GM18861 (cell line): ENCODE results near the gene MAP3K14.
A peak's percentile ranks its signal among the peaks of the same experiment; 100 is the strongest.
"Not testable (repeated sequence)": the region's sequence is repeated elsewhere in the genome, so short reads cannot be mapped to it uniquely, and the experiment has no call there.

ENCODE experiments used
- ATAC-seq: cut with Tn5 transposase; IDR thresholded peaks from one replicate; pipeline ENCODE4 v1.9.1; 2021; ENCODE audit not compliant: unreplicated experiment

MAP3K14 gene

DNA sequence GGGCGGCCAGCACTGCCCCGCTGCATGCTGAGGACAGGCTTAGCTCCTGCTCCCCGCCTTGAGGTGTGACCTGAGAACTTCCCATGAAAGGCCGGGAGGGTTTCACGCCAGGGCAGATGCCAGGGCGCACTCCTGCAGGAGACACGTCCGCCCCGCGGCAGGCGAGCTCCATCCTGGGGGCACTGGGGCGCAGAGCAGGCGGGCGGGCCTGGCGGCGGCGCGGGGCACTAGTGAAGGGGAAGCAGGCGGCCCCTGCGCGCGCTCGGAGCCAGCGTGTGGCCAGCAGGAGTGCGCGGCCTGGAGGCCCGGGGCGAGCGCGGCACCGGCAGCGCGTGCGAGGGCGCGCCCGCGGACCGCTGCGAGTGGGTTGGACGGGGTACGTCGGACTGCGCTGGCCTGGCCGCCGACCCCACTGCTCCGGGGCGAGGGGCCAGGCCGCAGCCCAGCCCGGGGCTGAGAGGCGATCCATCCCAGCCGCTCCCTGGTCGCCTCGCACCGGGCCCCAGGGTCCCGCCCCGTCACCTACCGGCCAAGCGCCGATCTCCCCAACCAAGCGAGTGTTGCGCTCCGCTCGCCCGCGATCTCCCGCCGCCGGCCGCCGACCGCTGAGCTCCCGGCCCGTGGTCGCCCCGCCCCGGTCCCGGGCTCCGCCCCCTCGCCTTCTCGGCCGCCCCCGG, at the start of gene MAP3K14:
MAP3K14 (minus strand) TSS at position 587 of the 677 bp plus-strand sequence. CDS start 26,275 bp downstream, outside the sequence.
- ATAC-seq: peak; percentile 18

- ATAC-seq: no peak
Measured at GRCh38 chr17:45366049-45366448, 49.2 kb upstream of the MAP3K14 start.

GRCh38 chr17:45364531-45365390, 47.9 kb upstream of the MAP3K14 start:
- ATAC-seq: no peak

DNA sequence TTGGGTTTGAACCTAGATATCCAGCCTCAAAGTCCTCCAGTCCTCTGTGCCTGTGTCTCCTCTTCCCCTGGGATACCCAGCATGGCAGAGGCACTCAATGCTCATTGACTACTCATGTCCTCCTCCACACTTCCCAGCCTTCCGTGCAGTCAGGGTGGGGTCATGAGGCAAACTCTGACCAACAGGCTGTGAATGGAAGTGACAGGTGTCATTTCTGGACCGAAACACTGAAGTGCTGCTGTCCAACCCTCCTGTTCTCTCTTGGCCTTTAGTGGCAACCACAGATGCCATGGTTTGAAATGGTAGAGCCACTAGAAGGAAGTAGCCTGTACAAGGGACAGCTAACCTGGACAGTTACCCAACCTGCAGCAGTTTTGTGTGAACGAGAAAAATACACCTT, 46.7 kb upstream of the MAP3K14 start:
- ATAC-seq: no peak

GRCh38 chr17:45361976-45362375, 45.2 kb upstream of the MAP3K14 start:
- no peak for ATAC-seq

DNA sequence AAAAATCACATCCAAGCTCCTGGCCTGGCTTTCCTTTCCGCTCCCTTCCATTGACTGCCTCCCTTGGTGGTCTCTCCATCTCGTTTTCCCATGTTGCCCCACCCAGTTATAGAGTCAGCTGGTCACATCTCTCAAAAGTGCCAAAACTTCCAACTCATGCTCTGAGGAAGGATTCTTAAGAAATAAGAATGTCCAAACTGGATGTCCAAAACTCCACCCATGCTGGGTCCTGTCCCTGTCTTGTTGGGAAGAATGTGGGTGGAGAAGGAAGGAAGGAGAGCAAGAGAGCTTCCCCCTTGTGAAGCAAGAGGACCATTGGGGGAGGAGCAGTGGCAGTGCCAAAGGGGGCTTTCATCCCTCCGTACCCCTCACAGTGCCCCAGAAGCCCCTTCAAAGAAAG, 44.6 kb upstream of the MAP3K14 start:
- ATAC-seq: no peak

- no peak for ATAC-seq
Measured at GRCh38 chr17:45357364-45357997, 40.7 kb upstream of the MAP3K14 start.

- ATAC-seq: no peak
Measured at GRCh38 chr17:45355087-45355486, 38.3 kb upstream of the MAP3K14 start.

- no peak for ATAC-seq
Measured at GRCh38 chr17:45353043-45353442, 36.2 kb upstream of the MAP3K14 start.

GRCh38 chr17:45351831-45352230, 35.0 kb upstream of the MAP3K14 start:
- ATAC-seq: no peak

DNA sequence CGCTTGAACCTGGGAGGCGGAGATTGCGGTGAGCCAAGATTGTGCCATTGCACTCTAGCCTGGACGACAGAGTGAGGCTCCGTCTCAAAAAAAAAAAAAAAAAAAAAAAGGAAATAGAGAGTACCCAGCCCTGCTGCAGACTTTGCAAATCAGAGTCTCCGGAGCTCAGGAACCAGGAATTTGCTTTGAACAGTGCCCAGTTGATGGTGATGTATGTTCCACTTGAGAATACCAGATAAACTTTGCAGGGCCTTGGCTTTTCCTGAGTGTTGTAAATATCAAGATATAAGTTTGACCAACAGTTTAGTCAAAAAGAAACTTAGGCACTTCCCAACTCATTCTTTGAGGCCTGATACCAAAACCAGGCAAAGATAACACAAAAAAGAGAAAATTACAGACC, 30.6 kb upstream of the MAP3K14 start:
- ATAC-seq: no peak

DNA sequence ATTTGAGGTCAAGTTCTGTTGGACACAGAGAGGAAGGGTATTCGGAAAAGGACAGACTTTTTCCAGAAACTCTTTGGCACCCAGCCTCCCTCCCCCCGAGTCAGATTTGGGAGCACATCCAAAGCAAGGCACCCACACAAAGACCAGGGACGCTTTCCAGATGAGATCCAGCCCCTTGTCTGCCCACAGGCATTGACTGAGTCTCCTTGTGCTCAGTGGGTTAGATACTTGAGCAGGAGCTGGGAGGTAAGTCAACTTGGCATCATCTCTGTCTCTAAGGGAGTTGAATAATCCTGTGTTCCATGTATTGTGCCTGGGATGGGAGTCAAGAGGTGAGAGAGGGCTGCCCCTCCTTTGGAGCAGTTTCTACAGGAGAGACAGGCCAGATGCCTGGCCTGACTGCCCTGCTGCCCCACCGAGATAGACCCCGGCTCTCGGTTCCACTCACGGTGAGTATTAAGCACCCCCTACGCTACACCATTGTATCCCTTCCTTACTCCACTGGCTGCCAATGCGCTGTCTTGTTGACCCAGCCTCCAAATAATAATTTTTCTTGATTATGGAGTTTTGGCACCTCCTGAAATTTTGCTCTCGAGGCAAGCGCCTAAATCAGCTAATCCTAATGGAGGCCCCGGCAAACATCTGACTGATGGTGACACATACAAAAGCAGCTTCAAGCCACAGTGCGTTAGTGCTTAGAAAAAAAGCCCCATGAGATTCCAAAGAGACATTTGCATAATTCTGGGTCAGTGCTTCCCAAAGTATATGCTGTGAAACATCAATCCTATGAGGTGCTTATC, 29.6 kb upstream of the MAP3K14 start:
- no peak for ATAC-seq

DNA sequence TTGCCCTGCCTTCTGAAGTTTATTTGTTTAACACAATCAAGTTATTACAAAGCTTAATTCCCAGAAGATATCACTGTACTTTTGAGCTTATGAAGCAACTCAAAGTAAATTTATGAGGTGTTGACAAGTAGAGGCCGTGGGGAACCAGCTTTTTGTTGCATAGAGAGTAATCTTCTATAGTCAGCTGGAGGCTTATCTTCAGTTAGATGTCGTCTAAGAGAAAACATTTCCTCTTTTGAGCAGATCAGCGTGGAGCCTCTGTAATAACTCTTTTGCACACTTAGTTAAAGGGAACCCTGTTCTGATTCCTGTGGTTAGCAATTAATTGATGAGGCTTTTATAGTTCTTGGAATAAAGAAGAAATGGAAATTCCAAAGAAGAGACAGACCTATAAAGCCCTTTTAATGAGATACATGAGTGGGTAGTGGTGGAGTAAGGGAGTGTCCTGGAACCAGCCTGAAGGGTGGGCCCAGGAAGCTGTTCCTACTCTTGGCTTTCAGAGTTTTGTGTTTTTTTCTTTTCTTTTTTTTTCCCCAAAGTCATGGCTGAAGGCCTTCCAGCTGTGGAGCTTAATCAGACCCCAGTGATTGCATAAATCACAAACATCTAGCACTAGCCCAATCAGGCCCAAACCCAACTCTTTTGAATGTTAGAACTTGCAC, 28.9 kb upstream of the MAP3K14 start:
- ATAC-seq: no peak

DNA sequence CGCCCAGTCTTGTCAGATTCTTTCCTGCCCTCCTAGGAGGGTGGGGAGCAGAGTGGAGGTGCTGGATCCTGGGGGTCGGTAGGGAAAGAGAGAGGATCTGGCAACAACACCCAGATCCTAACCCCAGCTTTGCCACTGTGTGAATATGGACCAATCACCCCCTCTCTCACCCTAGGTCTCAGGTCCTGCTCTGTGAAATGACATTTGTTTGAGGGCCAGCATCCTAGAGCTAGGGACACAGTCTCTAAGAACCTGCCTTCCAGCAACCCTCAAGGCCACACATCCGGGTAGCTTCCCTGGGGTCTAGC, 28.4 kb upstream of the MAP3K14 start:
- ATAC-seq: no peak

DNA sequence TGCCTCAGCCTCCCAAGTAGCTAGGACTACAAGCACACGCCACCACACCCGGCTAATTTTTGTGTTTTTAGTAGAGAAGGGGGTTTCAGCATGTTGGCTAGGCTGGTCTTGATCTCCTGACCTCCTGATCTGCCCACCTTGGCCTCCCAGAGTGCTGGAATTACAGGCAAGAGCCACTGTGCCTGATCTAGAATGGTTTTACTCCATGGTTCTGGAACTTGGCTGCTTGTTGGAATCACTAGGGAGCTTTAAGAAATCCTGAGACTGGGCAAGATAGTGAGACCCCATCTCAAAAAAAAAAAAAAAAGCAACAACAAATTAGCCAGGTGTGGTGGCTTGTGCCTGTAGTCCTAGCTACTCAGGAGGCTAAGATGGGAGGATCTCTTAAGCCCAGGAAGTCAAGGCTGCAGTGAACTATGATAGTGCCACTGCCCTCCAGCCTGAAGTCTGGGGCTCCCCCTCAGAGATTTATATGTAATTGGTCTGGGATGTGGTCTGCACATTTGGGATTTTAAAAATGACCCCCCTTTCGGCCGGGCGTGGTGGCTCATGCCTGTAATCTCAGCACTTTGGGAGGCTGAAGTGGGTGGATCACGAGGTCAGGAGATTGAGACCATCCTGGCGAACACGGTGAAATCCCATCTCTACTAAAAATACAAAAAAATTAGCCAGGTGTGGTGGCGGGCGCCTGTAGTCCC, 27.3 kb upstream of the MAP3K14 start:
- not testable (repeated sequence) for ATAC-seq

- ATAC-seq: no peak
Measured at GRCh38 chr17:45342871-45343526, 26.2 kb upstream of the MAP3K14 start.

DNA sequence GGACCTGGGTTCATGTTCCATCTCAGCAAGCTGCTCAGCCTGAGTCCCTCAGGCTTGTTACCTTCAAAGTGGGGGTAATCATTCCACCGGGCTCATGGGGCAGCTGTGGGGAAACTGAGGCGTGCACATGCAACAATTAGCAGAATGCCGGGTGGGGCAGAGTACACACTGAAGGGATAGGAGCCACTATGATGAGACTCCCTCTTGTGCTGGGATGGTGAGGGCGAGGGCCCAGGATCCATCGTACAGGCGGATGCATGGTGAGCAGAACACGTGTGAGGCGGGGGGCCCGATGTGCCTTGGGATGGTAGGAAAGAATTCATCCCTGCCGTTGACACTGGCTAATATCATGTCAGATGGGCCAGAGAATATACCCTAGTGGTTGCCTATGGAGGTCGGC, 25.5 kb upstream of the MAP3K14 start:
- no peak for ATAC-seq

DNA sequence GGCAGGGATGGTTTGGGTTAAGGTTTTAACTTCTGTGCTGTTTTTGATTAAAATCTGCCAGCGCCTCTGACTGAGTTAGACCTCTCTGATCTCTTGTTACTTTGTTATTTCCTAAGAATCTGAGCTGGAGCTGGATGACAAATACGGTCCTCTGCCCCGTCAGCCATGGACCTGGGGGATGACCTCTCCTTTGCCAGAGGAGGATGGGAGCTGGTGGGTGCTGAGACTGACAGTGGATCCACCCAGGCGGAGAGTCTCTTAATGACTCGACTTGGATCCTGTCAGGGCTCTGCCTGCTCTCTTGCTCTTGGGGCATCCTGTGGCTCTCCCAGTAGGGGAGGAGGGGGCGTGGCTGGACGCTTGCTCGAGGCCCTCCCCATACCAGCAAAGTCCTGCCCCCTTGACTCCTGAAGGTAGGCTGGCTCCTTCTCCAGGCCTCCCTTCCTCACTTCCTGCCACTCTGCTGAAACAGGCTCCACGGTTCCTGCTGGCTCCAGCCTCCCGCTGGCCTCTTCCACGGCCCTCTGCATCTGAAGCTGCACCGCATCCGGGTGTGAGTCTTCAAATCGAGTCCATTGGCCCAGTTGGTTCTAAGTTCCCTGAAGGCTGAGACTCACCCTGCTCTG, 24.8 kb upstream of the MAP3K14 start:
- ATAC-seq: no peak
